Skeletal muscle cell (primary cell): ENCODE results near the gene RAB40B.

Experiments
- DNase-seq: peaks from one replicate; pipeline ENCODE4 v3.0.0-alpha.2; 2010; ENCODE audit warnings: low read depth
- H3K4me3 ChIP-seq: 2 replicates; pipeline ENCODE4 v1.5.1; 2011; ENCODE audit warnings: low read depth, mild to moderate bottlenecking, control low read depth, low read length, moderate library complexity

The RAB40B gene

DNA sequence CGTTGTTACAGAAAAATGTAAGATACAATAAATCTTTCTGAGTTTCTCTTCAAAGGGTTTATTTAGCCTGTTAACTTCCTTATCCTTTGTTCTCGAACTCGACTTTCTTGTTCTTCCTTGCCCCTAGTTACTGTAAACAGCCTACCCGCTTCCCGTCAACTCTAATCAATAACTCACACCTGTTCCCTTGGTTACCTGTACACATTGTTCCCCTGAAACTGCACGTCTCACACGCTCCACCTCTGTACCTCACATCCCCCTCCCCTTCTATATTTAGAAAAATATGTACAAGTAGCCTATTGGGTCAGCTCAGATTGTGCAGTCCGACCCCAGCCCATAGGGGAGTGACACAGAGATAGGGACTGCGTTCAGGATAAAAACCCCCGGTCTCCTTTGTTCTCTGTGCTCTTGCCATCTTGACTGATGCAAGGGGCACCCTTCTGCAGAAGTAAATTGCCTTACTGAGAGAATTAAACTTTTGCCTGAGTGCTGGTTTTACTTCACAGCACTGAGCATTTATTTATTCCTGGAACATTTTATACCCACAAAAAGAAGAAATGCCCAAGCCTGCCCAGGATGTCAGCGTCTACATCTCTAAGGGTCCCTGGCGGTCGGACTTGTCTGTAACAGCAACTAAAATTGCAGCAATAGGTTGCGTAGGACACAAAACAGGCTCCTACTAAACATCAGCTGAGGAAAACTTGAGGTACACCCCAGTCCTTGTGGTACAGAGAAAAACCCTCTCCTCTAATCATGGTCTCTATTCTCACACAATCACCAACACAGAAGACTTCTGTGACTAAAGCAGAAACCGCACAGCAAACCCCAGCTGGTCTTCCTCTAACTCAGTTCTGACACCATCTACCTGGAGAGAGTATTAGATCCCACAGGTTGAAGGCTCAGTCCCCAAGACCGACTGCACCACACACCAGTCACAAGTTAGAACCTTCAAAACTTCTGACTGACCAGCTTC is 61.6 kb downstream of the RAB40B start:
- H3K4me3 ChIP-seq: no peak overlapping the region
- DNase-seq: no peak

DNA sequence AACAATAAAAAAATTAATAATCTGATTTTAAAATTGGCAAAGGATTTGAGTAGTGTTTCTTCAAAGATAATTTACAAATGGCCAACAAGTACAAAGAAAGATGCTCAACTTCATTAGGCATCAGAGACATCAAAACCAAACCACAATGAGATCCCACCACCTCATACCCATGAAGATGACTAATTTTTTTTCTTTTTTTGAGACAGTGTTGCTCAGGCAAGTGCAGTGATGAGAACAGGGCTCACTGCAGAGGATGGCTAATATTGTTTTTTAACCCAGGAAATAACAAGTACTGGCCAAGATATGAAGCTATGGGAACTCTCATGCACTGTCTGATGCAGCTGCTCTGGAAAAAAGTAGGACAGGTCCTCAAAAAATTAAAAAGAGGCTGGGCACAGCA is 65.2 kb downstream of the RAB40B start:
- no peak for DNase-seq
- no peak overlapping the region for H3K4me3 ChIP-seq

DNA sequence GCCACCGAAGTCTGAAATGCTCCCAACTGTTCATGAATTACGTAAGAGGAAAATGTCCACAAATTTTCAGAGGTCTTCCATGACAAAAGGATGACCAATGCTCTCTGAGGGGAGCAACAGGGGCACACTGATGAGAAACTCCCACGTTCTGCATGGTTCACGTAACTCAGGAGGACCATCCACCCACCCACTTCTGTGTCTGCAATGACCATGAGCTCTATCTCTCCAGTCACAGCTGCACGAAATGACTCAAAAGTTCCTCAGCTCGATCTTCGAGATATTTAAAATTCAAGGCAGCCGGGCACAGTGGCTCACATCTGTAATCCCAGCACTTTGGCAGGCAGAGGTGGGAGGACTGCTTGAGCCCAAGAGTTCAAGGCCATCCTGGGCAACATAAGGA is 66.0 kb downstream of the RAB40B start:
- H3K4me3 ChIP-seq: no peak overlapping the region
- no peak for DNase-seq

DNA sequence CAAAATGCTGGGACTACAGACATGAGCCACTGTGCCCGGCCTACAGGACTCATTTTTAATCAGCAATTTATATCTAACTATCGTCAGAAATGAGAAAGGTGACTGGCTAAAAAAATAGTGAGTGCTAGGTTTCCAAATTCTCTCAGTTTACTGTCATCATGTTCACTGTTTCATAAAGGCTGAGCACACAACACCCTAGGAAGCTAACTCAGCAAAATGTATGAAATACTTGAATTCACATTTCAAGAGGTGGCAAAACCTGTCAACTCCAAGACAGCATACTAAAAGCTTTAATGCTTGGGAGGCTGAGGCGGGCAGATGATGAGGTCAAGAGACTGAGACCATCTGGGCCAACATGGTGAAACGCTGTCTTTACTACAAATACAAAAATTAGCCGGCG is 67.0 kb downstream of the RAB40B start:
- no peak for DNase-seq
- H3K4me3 ChIP-seq: no peak overlapping the region

DNA sequence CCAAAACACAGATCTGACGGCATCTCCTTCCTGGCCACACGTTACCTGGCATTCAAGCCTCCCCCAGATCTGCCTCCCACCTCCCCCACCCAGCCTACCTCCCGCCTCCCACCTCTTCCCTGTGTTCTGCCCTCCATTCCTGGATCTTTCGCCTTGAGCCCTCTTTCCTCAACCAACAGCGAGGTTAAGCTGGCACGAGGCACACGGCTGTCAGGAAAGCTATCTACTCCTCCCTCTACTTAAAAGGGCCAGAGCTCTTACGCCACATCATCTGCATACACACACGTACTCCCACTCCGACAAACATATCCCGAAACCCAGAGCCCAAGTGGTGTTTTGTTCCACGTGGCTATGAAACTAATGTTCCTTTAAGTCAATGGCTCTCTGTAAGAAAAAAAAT is 68.3 kb downstream of the RAB40B start:
- DNase-seq: no peak
- H3K4me3 ChIP-seq: no peak overlapping the region

DNA sequence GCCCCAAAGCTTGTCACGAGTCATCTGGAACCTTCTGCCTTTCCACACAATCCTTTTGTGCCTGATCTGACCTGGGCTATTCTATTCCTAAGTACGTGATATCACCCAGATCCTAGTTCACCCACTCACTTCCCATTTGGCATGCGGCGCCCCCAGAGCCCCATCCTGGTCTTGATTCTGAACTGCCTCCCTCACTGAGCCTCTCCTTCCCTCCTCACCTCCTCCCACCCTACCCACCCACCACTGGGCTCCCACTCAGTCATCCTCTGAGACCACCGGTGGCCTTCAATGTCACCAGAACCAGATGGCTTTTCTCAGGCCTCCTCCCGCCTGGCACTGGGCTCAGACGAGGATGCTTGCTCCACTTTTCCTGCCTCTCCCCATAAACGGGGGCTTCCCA is 68.8 kb downstream of the RAB40B start:
- no peak for DNase-seq
- no peak overlapping the region for H3K4me3 ChIP-seq

DNA sequence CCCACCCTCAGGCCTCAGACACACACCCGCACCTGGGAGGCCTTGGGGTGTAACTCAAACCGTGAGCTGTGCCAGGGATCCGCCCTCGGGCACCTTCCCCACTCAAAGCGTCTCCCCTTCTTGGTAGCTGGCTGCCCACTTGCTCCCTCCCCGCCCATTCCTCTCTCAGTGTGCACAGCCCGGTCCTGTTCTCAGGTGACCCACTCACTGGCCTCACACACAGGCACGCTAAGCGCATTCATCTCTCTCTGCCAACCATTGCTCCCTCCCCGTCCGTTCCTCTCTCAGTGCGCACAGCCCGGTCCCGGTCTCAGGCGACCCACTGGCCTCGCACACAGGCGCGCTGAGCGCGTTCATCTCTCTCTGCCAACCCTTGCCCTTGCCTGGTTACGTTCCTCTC is 71.1 kb downstream of the RAB40B start:
- H3K4me3 ChIP-seq: no peak overlapping the region
- DNase-seq: no peak

DNA sequence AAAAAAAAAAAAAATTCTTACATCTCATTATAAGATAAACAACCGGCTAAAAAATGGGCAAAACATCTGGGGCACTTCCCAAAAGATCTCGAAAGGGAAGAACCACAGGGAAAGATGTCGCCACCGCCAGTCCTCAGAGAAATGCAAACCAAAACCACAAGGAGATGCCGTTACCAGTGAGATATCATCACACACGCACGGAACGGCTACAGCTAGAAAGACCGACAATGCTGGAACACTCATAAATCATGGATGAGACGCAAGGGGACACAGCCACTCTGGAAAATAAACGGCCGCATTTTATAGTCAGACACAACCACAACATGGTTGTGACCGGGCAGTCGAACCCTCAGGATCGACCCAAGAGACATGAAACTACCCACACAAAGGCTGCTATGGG is 74.8 kb downstream of the RAB40B start:
- H3K4me3 ChIP-seq: no peak overlapping the region
- no peak for DNase-seq

DNA sequence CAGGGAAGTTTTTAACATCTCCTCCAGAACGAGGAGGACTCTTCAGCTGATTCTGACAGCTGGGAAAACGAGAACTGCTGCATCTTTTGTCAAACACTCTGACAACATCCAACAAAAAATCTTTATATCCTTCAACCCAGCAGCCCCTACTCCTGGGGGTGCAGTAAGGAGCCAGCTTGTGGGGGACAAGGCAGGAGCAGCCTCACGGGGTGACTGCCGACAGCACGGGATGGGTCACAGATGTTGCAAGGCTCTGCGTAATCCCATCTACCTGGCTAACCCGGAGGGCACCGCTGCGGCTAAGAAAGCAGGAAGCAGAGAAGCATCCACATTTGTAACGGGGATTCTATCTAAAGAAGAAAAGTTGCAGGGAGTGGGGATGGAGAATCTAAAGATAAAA is 78.9 kb downstream of the RAB40B start:
- no peak overlapping the region for H3K4me3 ChIP-seq
- no peak for DNase-seq

DNA sequence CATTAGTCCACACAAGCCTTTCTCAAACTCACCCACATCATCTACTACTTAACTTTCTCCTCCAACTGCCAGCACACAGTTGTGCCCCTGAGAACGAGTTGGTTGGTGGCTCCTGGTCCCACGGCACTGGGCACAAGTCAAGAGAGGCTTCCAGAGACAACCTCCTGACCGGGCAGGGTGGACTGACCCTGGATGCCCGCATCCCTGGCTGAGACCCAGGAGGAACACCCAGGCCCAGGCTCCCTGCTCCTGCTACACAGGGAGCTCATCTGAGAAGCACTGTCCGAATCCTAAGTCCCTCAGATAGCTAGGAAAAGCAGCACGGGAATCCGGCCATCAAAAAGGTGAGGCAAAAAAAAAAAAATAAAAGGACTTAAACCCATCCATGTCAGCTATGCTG is 79.3 kb downstream of the RAB40B start:
- no peak overlapping the region for H3K4me3 ChIP-seq
- no peak for DNase-seq

DNA sequence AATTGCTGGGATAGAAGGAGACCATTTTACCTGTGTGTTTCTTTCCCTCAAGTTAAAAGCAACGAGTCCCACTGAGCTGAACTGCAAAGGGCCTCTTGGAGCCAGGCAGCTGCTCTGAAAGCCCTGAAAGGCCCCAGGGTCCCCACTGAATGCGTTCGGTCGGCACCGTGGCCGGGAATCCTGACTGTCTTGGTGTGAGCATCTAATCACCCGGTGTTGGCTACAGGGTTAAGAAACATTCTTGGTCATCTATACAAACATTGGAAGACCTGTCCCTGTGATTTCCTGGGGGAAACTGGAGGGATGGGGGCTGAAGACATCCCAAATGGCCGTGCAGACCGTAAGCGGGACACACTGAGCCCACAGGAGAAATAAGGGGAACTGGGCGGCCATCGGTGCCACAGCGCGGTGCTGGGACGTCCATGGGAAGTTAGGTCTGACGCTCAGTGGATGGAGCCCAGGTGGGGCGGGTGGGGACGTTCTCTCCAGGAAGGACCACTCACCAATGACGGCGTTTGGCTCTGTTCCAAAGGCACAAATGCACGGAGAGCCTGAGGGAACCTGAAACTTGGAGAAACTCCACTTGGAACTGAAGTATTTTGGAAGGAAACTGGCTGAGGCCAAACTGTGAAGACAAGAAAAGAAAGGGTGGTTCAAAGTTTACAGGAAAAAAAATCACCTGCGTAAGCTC is 82.3 kb downstream of the RAB40B start:
- H3K4me3 ChIP-seq: no peak overlapping the region
- no peak for DNase-seq

DNA sequence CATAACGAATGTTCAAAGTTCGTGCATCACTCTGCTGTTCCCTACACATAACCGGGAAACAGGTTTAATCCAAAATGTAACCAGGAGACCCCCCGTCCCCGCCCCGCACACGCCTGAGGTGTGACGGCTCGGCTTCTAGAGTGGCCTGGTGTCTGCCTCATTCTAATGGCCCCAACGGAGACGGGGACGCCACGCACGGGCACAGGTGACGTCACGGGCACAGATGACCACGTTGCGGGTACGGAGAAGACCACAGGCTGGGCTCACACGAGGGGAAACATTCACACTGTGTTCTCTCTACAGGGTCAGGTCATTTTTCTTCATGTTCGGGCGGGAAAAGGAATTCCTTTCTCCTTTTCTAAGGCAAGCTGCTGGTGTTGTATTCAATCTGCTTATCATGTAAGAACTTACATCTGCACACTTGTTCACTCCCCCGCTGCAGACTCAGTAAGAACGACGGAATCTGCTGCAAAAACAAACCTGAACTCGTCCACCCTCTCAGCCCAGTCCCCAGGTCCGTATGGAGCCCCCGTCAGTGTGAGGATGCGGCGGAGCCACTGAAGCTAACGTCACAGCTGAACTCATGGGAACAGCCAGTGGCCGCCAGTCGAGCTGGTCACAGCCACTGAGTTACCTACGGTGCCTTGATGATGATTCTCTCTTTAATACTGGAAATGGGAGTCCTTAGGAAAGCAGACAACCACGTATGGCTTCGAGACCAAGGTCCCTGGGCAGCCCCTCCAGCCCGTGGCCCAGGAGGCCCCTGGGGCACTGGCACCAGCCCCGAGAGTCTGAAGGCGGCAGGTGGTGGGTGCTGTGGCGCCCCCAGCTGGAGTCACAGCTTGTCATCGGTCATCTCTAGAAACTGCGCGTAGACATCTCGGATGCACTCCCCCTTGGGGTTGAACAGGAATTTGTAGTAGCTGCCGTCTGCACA is 83.1 kb downstream of the RAB40B start:
- no peak for DNase-seq
- no peak overlapping the region for H3K4me3 ChIP-seq

DNA sequence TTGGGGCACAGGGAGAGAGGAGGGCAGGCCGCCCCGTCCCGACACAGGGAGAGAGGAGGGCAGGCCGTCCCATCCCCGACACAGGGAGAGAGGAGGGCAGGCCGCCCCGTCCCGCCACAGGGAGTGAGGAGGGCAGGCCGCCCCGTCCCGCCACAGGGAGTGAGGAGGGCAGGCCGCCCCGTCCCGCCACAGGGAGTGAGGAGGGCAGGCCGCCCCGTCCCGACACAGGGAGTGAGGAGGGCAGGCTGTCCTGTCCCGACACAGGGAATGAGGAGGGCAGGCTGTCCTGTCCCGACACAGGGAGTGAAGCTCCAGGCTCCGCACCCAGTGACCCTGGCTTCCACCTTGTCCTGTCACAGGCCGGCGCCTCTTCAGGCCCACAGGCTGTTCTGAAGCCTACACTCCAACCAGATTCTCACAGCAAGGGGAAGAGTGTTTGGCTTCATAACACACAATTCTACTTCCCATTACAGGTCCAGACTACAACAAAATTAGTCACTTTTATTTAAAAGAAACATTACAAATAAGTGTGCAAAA is 84.3 kb downstream of the RAB40B start:
- H3K4me3 ChIP-seq: no peak overlapping the region

DNA sequence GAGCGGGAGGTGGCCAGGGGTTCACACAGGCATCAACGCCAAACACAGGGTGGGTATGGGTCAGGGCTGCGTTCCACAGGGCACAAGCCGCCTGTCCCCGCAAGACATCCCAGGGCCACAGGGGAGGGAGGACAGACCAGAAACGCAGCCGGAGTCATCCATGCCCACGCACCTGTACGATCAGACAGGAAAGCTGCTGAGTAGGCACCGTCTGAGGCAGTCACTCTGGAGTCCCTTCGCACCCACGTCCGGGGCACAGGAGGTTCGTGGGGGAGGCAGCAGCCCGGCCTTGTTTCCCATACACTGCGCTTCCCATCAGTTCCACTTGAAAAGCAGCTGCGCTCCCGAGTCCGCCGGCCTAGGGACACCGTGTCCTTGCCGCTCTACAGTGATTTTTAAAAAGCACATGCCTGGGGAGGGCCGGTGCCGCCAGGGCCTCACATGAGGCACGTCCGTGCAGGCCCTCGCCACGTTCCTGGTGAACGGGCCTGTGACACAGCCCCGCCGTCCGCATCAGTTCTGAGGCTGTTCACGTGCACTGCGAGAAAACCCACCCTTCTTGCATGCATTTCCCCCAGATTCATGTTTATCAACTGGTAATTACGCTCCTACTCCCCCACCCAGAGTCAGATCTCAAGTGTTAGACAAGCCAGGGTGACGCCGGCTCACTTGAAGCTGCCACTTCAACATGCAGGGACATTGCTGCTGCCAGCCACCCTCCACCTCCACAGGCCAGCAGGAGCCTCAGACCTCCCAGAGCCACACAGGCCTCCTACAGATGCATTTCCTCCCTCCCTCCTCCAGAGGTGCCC is 85.0 kb downstream of the RAB40B start:
- no peak for DNase-seq
- no peak overlapping the region for H3K4me3 ChIP-seq

More for the DNA sequence above, 84.3 kb downstream of the RAB40B start:
- DNase-seq: no peak

DNA sequence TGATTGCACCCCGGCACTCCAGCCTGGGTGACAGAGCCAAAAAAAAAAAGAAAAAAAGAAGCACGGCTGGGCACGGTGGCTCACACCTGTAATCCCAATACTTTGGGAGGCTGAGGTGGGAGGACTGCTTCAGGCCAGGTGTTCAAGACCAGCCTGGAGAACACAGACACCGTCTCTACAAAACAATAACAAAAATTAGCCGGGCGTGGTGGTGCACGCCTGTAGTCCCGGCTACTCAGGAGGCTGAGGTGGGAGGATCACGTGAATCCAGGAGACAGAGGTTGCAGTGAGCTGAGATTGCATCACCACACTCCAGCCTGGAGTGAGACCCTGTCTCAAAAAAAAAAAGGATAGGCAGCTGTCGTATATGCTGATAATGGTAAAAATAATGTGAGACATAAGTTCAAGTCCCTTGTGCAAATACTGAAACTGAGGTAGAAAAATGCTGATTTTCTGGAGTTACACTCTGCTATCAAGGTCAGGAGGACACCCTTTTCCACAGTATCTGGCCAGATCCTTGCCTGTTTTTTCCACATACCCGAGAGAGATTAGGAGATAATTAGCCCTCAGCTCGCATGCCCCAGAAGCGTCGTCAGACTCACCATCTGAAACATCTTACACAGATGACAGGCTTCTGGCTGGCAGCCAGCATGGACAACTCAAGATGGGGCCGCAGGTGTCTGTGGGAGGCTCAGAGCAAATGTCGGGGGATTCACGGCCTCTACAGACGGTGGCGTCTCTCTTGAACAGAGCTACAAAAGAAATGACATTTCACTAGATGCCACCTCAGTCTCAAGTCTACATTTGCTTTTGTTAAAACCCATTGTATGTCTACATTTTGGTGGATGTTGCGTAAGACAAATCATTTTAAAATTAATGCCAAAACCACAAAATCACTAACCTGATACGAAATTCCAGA is 87.1 kb downstream of the RAB40B start:
- no peak for DNase-seq
- H3K4me3 ChIP-seq: no peak overlapping the region

DNA sequence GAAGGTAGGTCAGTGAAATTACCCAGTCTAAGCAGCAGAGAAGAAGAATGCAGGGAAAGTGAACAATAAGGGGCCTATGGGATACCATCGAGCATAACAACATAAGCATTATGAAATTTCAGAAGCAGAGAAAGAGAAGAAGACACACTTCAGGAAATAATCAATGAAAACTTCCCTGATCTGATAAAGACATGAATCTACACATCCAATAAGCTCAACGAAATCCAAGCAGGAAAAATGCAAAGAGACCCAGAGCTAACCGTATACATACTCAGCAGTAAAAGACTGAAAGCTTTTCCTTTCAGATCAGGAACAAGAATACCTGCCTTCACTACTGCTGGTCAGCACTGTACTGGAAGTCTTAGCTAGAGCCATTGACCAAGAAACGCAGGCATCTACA is 88.8 kb downstream of the RAB40B start:
- no peak overlapping the region for H3K4me3 ChIP-seq
- no peak for DNase-seq

DNA sequence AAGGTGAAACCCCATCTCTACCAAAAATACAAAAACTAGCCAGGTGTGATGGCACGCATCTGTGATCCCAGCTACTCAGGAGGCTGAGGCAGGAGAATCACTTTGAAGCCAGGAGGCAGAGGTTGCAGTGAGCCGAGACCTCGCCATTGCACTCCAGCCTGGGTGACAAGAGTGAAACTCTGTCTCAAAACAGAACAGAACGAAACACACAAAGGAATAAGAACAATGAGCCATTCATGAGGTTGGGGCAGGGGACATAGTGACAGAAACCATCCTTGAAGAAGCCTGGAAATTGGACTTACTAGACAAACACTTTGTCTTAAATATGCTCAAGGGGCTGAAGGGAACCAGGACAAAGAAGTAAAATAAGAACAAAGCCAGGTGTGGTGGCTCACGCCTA is 89.7 kb downstream of the RAB40B start:
- no peak for DNase-seq
- H3K4me3 ChIP-seq: no peak overlapping the region
